HepG2 (cell line): ENCODE results near the gene CLIP2. TPM values are rescaled to one million over a fixed set of nuclear protein-coding genes. Genes with fewer than 3 reads are reported as not detected.

Experiments
- ATAC-seq: fragments of 200-7000 bp; cut with Tn5 transposase; 3 replicates; pipeline ENCODE4 v1.9.1; 2020; ENCODE audit warnings: mild to moderate bottlenecking, moderate library complexity
- BruUV-seq: library from RNA; stranded (reverse); fragments of 400-500 nt; replicated peaks from 2 replicates; lab custom pipeline; 2021; lab: Mats Ljungman, UMichigan
- CTCF ChIA-PET: fragments of 300-600 bp; formaldehyde crosslinking; extraction: SDS; loops from one replicate; lab custom pipeline; 2021; ENCODE audit warnings: low total read pairs, inconsistent platforms, low intra/inter-chr PET ratio; lab: Yijun Ruan, JAX
- POLR2A ChIA-PET: fragments of 350-600 bp; sonication (Branson Sonifier 250); formaldehyde crosslinking; loops from one replicate; lab custom pipeline; 2020; ENCODE audit warnings: antibody characterized with exemption, inconsistent platforms; lab: Yijun Ruan, JAX
- DNase-seq: peaks from one replicate; pipeline ENCODE4 v3.0.0-alpha.2; 2015; ENCODE audit warnings: low spot score
- FAIRE-seq: peaks from 3 replicates; lab custom pipeline; 2011; peaks lifted over from hg19 to GRCh38; lab: Jason Lieb, UNC
- H2AFZ ChIP-seq: one replicate; pipeline ENCODE4 v1.6.1; 2011; ENCODE audit warnings: low read length, inconsistent platforms
- H3K27ac ChIP-seq: fragments of 300-600 bp; 3 replicates; pipeline ENCODE4 v1.8.0; 2011; ENCODE audit warnings: mixed run types, mild to moderate bottlenecking, mixed read lengths, low read length, inconsistent platforms; ENCODE audit not compliant: insufficient read depth; ENCODE audit errors: extremely low read length
- H3K27me3 ChIP-seq, 2 experiments: fragments of 200-600 bp in 1 of 2; 2 replicates in 1 of 2; 3 replicates in 1 of 2; pipeline versions ENCODE4 v1.6.0 to v1.8.0; 2011; ENCODE audit warnings: low read length in 2 of 2, mild to moderate bottlenecking in 2 of 2, moderate library complexity in 2 of 2, inconsistent platforms in 1 of 2; ENCODE audit not compliant: insufficient read depth in 2 of 2, control insufficient read depth in 1 of 2
- H3K36me3 ChIP-seq, 2 experiments: fragments of 200-600 bp in 1 of 2; replicated peaks in 1 of 2; 2 replicates in 1 of 2; 3 replicates in 1 of 2; pipeline versions ENCODE4 v1.5.1 to v1.8.0; 2011; ENCODE audit warnings: low read length in 2 of 2, inconsistent platforms in 1 of 2; ENCODE audit not compliant: insufficient read depth in 2 of 2, control insufficient read depth in 1 of 2
- H3K4me1 ChIP-seq: 2 replicates; pipeline ENCODE4 v1.5.1; 2012; ENCODE audit warnings: low read length, inconsistent platforms; ENCODE audit not compliant: insufficient read depth
- H3K4me2 ChIP-seq: 2 replicates; pipeline ENCODE4 v1.6.0; 2011; ENCODE audit warnings: low read depth, low read length, inconsistent platforms
- H3K4me3 ChIP-seq, 3 experiments: fragments of 200-600 bp in 1 of 3; sonication (generic), shearing (Covaris generic) in 1 of 3; replicated peaks in 1 of 3; 2 replicates each; pipeline ENCODE4 v1.5.1; 2011 to 2016; ENCODE audit warnings: low read length in 3 of 3, inconsistent platforms in 2 of 3, low read depth in 2 of 3, mild to moderate bottlenecking in 2 of 3, control low read depth in 1 of 3, mixed read lengths in 1 of 3; ENCODE audit not compliant: insufficient read depth in 1 of 3
- H3K79me2 ChIP-seq: one replicate; pipeline ENCODE4 v1.6.1; 2011; ENCODE audit warnings: low read length, inconsistent platforms; ENCODE audit not compliant: insufficient read depth
- H3K9ac ChIP-seq: 2 replicates; pipeline ENCODE4 v1.6.0; 2011; ENCODE audit warnings: mild to moderate bottlenecking, low read depth, low read length, inconsistent platforms; ENCODE audit not compliant: insufficient read depth
- H3K9me3 ChIP-seq: 2 replicates; pipeline ENCODE4 v1.5.1; 2012; ENCODE audit warnings: mild to moderate bottlenecking, low read length
- H4K20me1 ChIP-seq: 2 replicates; pipeline ENCODE4 v1.6.0; 2011; ENCODE audit warnings: inconsistent platforms, mild to moderate bottlenecking, low read length, moderate library complexity; ENCODE audit not compliant: insufficient read depth
- ATF3 ChIP-seq: sonication (generic); formaldehyde crosslinking; IDR thresholded peaks from 2 replicates; pipeline ENCODE4 v1.4.0; 2020; ENCODE audit warnings: missing genetic modification reagents
- BCL6 ChIP-seq: IDR thresholded peaks from 2 replicates; pipeline ENCODE4 v1.6.1; 2016; ENCODE audit warnings: missing genetic modification reagents, missing compliant biosample characterization
- CCAR2 ChIP-seq: fragments of 200-400 bp; formaldehyde crosslinking; optimal IDR thresholded peaks from 2 replicates; pipeline ENCODE3; 2018; ENCODE audit warnings: low read depth, mild to moderate bottlenecking, low read length, moderate library complexity
- CENPX ChIP-seq: sonication (generic); formaldehyde crosslinking; IDR thresholded peaks from 2 replicates; pipeline ENCODE4 v1.9.0; 2021; ENCODE audit warnings: mild to moderate bottlenecking, missing genetic modification reagents, moderate library complexity
- DR1 ChIP-seq: sonication (generic); formaldehyde crosslinking; IDR thresholded peaks from 2 replicates; pipeline ENCODE4 v1.8.0; 2021; ENCODE audit warnings: mild to moderate bottlenecking, missing genetic modification reagents, inconsistent platforms
- ELF4 ChIP-seq: sonication (generic); formaldehyde crosslinking; IDR thresholded peaks from 2 replicates; pipeline ENCODE4 v1.5.0; 2020; ENCODE audit warnings: missing genetic modification reagents, mild to moderate bottlenecking, moderate library complexity, borderline replicate concordance
- GTF2F1 ChIP-seq: fragments of 150-350 bp; IDR thresholded peaks from 2 replicates; pipeline ENCODE4 v1.6.1; 2014; ENCODE audit warnings: low read length
- GTF3A ChIP-seq: sonication (generic); formaldehyde crosslinking; conservative IDR thresholded peaks from 2 replicates; pipeline ENCODE4 v1.4.0; 2020; ENCODE audit warnings: mild to moderate bottlenecking, missing genetic modification reagents
- HOXA9 ChIP-seq: sonication (generic); formaldehyde crosslinking; IDR thresholded peaks from 2 replicates; pipeline ENCODE4 v1.8.1; 2022; ENCODE audit warnings: missing genetic modification reagents, mild to moderate bottlenecking, moderate library complexity, borderline replicate concordance
- MED1 ChIP-seq: sonication (generic); formaldehyde crosslinking; IDR thresholded peaks from 2 replicates; pipeline ENCODE4 v1.4.0; 2020; ENCODE audit warnings: missing genetic modification reagents
- NFATC3 ChIP-seq: sonication (generic); formaldehyde crosslinking; IDR thresholded peaks from 2 replicates; pipeline ENCODE4 v1.5.1; 2020; ENCODE audit warnings: mild to moderate bottlenecking, missing genetic modification reagents
- NRL ChIP-seq: sonication (generic); formaldehyde crosslinking; IDR thresholded peaks from 2 replicates; pipeline ENCODE4 v1.5.0; 2020; ENCODE audit warnings: missing genetic modification reagents, mild to moderate bottlenecking, moderate library complexity, borderline replicate concordance
- SETDB1 ChIP-seq: sonication (generic); formaldehyde crosslinking; IDR thresholded peaks from 2 replicates; pipeline ENCODE4 v1.5.1; 2020; ENCODE audit warnings: missing genetic modification reagents, mild to moderate bottlenecking, borderline replicate concordance
- STAG1 ChIP-seq: sonication (generic); formaldehyde crosslinking; IDR thresholded peaks from 2 replicates; pipeline ENCODE4 v1.4.0; 2020; ENCODE audit warnings: missing genetic modification reagents
- TAF1 ChIP-seq: sonication (generic); formaldehyde crosslinking; IDR thresholded peaks from 2 replicates; pipeline ENCODE4 v1.4.0; 2020; ENCODE audit warnings: missing genetic modification reagents
- YEATS4 ChIP-seq: sonication (generic); formaldehyde crosslinking; IDR thresholded peaks from 2 replicates; pipeline ENCODE4 v1.4.0; 2020; ENCODE audit warnings: missing genetic modification reagents, borderline replicate concordance
- ZBTB1 ChIP-seq: sonication (generic); formaldehyde crosslinking; IDR thresholded peaks from 2 replicates; pipeline ENCODE4 v1.4.0; 2020; ENCODE audit warnings: missing genetic modification reagents, borderline replicate concordance
- ZBTB37 ChIP-seq: sonication (generic); formaldehyde crosslinking; IDR thresholded peaks from 2 replicates; pipeline ENCODE4 v1.4.0; 2020; ENCODE audit warnings: mild to moderate bottlenecking, missing genetic modification reagents
- ZFX ChIP-seq: sonication (generic); formaldehyde crosslinking; IDR thresholded peaks from 2 replicates; pipeline ENCODE4 v1.4.0; 2020; ENCODE audit warnings: mild to moderate bottlenecking, low read depth, missing genetic modification reagents, moderate library complexity
- ZMYM2 ChIP-seq: sonication (generic); formaldehyde crosslinking; IDR thresholded peaks from 2 replicates; pipeline ENCODE4 v1.8.0; 2022; ENCODE audit warnings: mild to moderate bottlenecking, missing genetic modification reagents
- ZNF326 ChIP-seq: sonication (generic); formaldehyde crosslinking; IDR thresholded peaks from 2 replicates; pipeline ENCODE4 v1.4.0; 2020; ENCODE audit warnings: missing genetic modification reagents, borderline replicate concordance
- ZNF562 ChIP-seq: sonication (generic); formaldehyde crosslinking; IDR thresholded peaks from 2 replicates; pipeline ENCODE4 v1.8.0; 2022; ENCODE audit warnings: missing genetic modification reagents, borderline replicate concordance
- ZNF580 ChIP-seq: IDR thresholded peaks from 2 replicates; pipeline ENCODE4 v1.6.1; 2016; ENCODE audit warnings: low read depth, borderline replicate concordance
- ZNF678 ChIP-seq: sonication (generic); formaldehyde crosslinking; IDR thresholded peaks from 2 replicates; pipeline ENCODE4 v1.4.0; 2020; ENCODE audit warnings: mild to moderate bottlenecking, missing genetic modification reagents
- WGBS: methylation state at CpG from one replicate; pipeline ENCODE4 v1.1.6; 2017; ENCODE audit warnings: low lambda C conversion rate; 5-methylcytosine and 5-hydroxymethylcytosine counted together
- in situ Hi-C: cut with HindIII; loops from 2 replicates; pipeline ENCODE4 v1.10.0; 2017; ENCODE audit warnings: low pct_unique_long_range_greater_than_20kb; ENCODE audit not compliant: extremely low pct_ligation_motif_present
- intact Hi-C: fragments of 100-400 bp; cut with micrococcal nuclease; formaldehyde crosslinking; loops from one replicate; pipeline ENCODE4 v1.10.0; 2022; ENCODE audit not compliant: unreplicated experiment
- polyA plus RNA-seq, 8 experiments: library from polyadenylated mRNA; depleted of rRNA in 3 of 8; stranded (reverse) in 7 of 8; unstranded in 1 of 8; fragments of >200 nt; fragmentation: Illumina TruSeq in 4 of 8; extraction: Trizol in 4 of 8; gene quantifications; 2 replicates each; pipeline versions ENCODE4 v1.2.1 to v1.2.3, GENCODE V29; 2011 to 2016; ENCODE audit warnings: low read depth in 4 of 8, missing spikeins in 1 of 8, mixed read lengths in 1 of 8; ENCODE audit not compliant: insufficient read depth in 1 of 8
- total RNA-seq, 5 experiments: library from RNA; depleted of rRNA; stranded (reverse); fragments of >200 nt; fragmentation: Illumina TruSeq; extraction: Trizol; gene quantifications; 2 replicates each; pipeline ENCODE4 v1.2.3, GENCODE V29; 2016; ENCODE audit warnings: low read depth in 1 of 5

Gene CLIP2
- total and polyA plus RNA-seq, 2 of the 13 experiments (the other 11 are each of a cell fraction or from before 2014, with no cell fraction given): 6.5 to 17.4 TPM

GRCh38 chr7:74254129-74254857 is 34.9 kb upstream of the CLIP2 start, which contains the start of gene RFC2:
Gene RFC2 (minus strand): TSS chr7:74254399. CDS start chr7:74254383, 16 bp downstream.
- H3K4me3 ChIP-seq: peak within 1 kb of the TSS; percentile 83 to 98 (median 83)
- no peaks in the 10 kb centered on the region; a peak in 1 of 5 replicates for H3K27me3 ChIP-seq
- H3K79me2 ChIP-seq: peaks cover 12% of the 10 kb centered on the region
- in situ Hi-C loops: no loop called here
- CTCF ChIA-PET: no interaction called here
- WGBS: 2% methylated on average over 7 of the region's 75 CpGs
- H3K9ac ChIP-seq: peak within 1 kb of the TSS; percentile 95
- peaks cover 62% of the 10 kb centered on the region for H3K4me1 ChIP-seq
- FAIRE-seq: peak; percentile 73
- no TSS peak for BruUV-seq
- peak within 1 kb of the TSS; percentile 93 for H3K4me2 ChIP-seq
- peak; percentile 89 for DNase-seq
- peak within 1 kb of the TSS; percentile 17 for H2AFZ ChIP-seq
- intact Hi-C loops: no loop called here
- peak within 1 kb of the TSS; percentile 79 for H3K27ac ChIP-seq
- H4K20me1 ChIP-seq: no peaks in the 10 kb centered on the region
- peak; percentile 97 for ATAC-seq
- POLR2A ChIA-PET: interaction anchor here (1.0 to 1.9 kb wide), 4 partner anchors 10 to 34 kb away, joined by 3 to 6 read pairs (median 4); no protein-coding TSS in a partner anchor
- peaks cover 2 to 16% of the 10 kb centered on the region in 2 experiments; a peak in 3 of 5 replicates for H3K36me3 ChIP-seq
- H3K9me3 ChIP-seq: no peaks in the 10 kb centered on the region
- TF ChIP-seq STAG1 (0 out of 2 replicates have a peak, but pooled peaks have one; percentile 14), SETDB1 (CRISPR knock-in tag) (no peak), ZNF678 (CRISPR knock-in tag) (no peak), CENPX (CRISPR knock-in tag) (no peak), BCL6 (CRISPR knock-in tag) (peak; percentile 61), ZNF562 (CRISPR knock-in tag) (no peak), MED1 (peak; percentile 43; the same call in 1 of the 2 replicates), DR1 (CRISPR knock-in tag) (peak; percentile 95), TAF1 (CRISPR knock-in tag) (peak; percentile 81; the same call in 1 of the 2 replicates), ZNF580 (CRISPR knock-in tag) (peak; percentile 79; the same call in 1 of the 2 replicates), ZMYM2 (CRISPR knock-in tag) (peak; percentile 62), NRL (CRISPR knock-in tag) (peak; percentile 86), GTF3A (CRISPR knock-in tag) (peak; percentile 27; the same call in 1 of the 2 replicates), GTF2F1 (no peak), ELF4 (CRISPR knock-in tag) (no peak), CCAR2 (no peak), ZBTB37 (CRISPR knock-in tag) (no peak), HOXA9 (no peak), ZBTB1 (CRISPR knock-in tag) (no peak), YEATS4 (peak; percentile 88), ATF3 (CRISPR knock-in tag) (no peak; the same call in 1 of the 2 replicates), ZFX (CRISPR knock-in tag) (peak; percentile 94), NFATC3 (CRISPR knock-in tag) (0 out of 2 replicates have a peak, but pooled peaks have one; percentile 88), ZNF326 (CRISPR knock-in tag) (no peak)
